CD4-positive, alpha-beta T cell treated with Interleukin-21 for 1 hour (primary cell): ENCODE results near the gene SYNPO2L.

Experiments
- DNase-seq: peaks from one replicate; pipeline ENCODE4 v3.0.0-alpha.2; 2020

Gene SYNPO2L

GRCh38 chr10:73601486-73601921 lies 54.3 kb downstream of the SYNPO2L start:
- no peak for DNase-seq

- DNase-seq, result no peak
Measured at GRCh38 chr10:73597346-73597745, 58.5 kb downstream of the SYNPO2L start.
